B cell (primary cell): Measurements from ENCODE around the gene FAM107B. TPM values are rescaled to one million over a fixed set of nuclear protein-coding genes. Genes with fewer than 3 reads are reported as not detected.
"Not testable (repeated sequence)": the region's sequence is repeated elsewhere in the genome, so short reads cannot be mapped to it uniquely, and the experiment has no call there.

Experiments
- ATAC-seq: fragments of 200-7000 bp; cut with Tn5 transposase; one replicate; pipeline ENCODE4 v1.10.0; 2021; ENCODE audit warnings: low read depth, mild to moderate bottlenecking, moderate number of reproducible peaks, moderate library complexity
- CTCF ChIA-PET: fragments of 350-600 bp; sonication (Branson Sonifier 250); formaldehyde crosslinking; loops from one replicate; lab custom pipeline; 2021; ENCODE audit warnings: antibody characterized with exemption, inconsistent platforms; lab: Charles Lee
- POLR2A ChIA-PET: fragments of 350-600 bp; sonication (Branson Sonifier 250); formaldehyde crosslinking; loops from one replicate; lab custom pipeline; 2021; ENCODE audit warnings: antibody characterized with exemption; lab: Charles Lee
- DNase-seq: peaks from one replicate; pipeline ENCODE4 v3.0.0; 2013
- H2AFZ ChIP-seq: 2 replicates; pipeline ENCODE4 v1.6.1; 2012; ENCODE audit warnings: mild to moderate bottlenecking, low read depth, low read length; ENCODE audit not compliant: insufficient read depth, poor library complexity, severe bottlenecking
- H3K27ac ChIP-seq, 2 donors: 1 replicate in 1 of 2; 2 replicates in 1 of 2; pipeline ENCODE4 v1.5.1; 2012 to 2013; ENCODE audit warnings: low read length in 2 of 2, mild to moderate bottlenecking in 2 of 2, moderate library complexity in 1 of 2
- H3K27me3 ChIP-seq, 4 experiments: fragments of 200-600 bp in 1 of 4; sonication (generic) in 1 of 4; replicated peaks in 1 of 4; 1 replicate in 2 of 4; 2 replicates in 2 of 4; pipeline versions ENCODE4 v1.6.1 to v1.7.0; 2013 to 2016; ENCODE audit warnings: low read length in 3 of 4, mild to moderate bottlenecking in 2 of 4, mixed read lengths in 1 of 4, moderate library complexity in 1 of 4; ENCODE audit not compliant: insufficient read depth in 4 of 4, control insufficient read depth in 3 of 4; ENCODE audit errors: control extremely low read depth in 1 of 4
- H3K36me3 ChIP-seq, 2 experiments: replicated peaks in 1 of 2; 1 replicate in 1 of 2; 2 replicates in 1 of 2; pipeline versions ENCODE4 v1.6.1 to v1.7.1; 2013; ENCODE audit warnings: low read length in 1 of 2; ENCODE audit not compliant: insufficient read depth in 2 of 2, control insufficient read depth in 1 of 2; ENCODE audit errors: control extremely low read depth in 1 of 2, extremely low read depth in 1 of 2
- H3K4me1 ChIP-seq, 2 donors: fragments of 200-600 bp in 1 of 2; sonication (generic) in 1 of 2; 1 replicate in 1 of 2; 2 replicates in 1 of 2; pipeline versions ENCODE4 v1.5.1 to v1.6.1; 2013 to 2017; ENCODE audit warnings: low read length in 2 of 2; ENCODE audit not compliant: control insufficient read depth in 2 of 2, insufficient read depth in 2 of 2
- H3K4me2 ChIP-seq: replicated peaks from 2 replicates; pipeline ENCODE3; 2012; ENCODE audit warnings: mild to moderate bottlenecking, low read depth, low read length; ENCODE audit not compliant: poor library complexity, severe bottlenecking
- H3K4me3 ChIP-seq, 5 experiments: fragments of 200-600 bp in 1 of 5; sonication (generic) in 1 of 5; 1 replicate in 3 of 5; 2 replicates in 2 of 5; pipeline versions ENCODE4 v1.5.1 to v1.7.0; 2011 to 2016; ENCODE audit warnings: low read length in 4 of 5, mild to moderate bottlenecking in 4 of 5, low read depth in 2 of 5, control low read depth in 1 of 5, moderate library complexity in 1 of 5; ENCODE audit not compliant: insufficient read depth in 1 of 5; ENCODE audit errors: control extremely low read depth in 1 of 5, extremely low read depth in 1 of 5
- H3K79me2 ChIP-seq: fragments of 200-600 bp; sonication (generic); one replicate; pipeline ENCODE4 v1.6.0; 2016; ENCODE audit warnings: low read length; ENCODE audit not compliant: control insufficient read depth, insufficient read depth
- H3K9ac ChIP-seq: fragments of 200-600 bp; sonication (generic); 2 replicates; pipeline ENCODE4 v1.6.1; 2017; ENCODE audit warnings: mild to moderate bottlenecking, low read length, moderate library complexity
- H3K9me3 ChIP-seq, 3 donors: one replicate each; pipeline versions ENCODE4 v1.6.1 to v1.7.1; 2013; ENCODE audit warnings: low read length in 2 of 3; ENCODE audit not compliant: control insufficient read depth in 2 of 3, insufficient read depth in 1 of 3; ENCODE audit errors: control extremely low read depth in 1 of 3
- H4K20me1 ChIP-seq: 2 replicates; pipeline ENCODE4 v1.6.0; 2012; ENCODE audit warnings: mild to moderate bottlenecking, low read length; ENCODE audit not compliant: insufficient read depth, control insufficient read depth, poor library complexity, severe bottlenecking
- H3K27ac Mint-ChIP-seq: one replicate; pipeline ENCODE4 v1.8.0; 2021; ENCODE audit warnings: mixed read lengths
- H3K27me3 Mint-ChIP-seq: one replicate; pipeline ENCODE4 v1.8.0; 2021; ENCODE audit warnings: mixed read lengths
- H3K4me1 Mint-ChIP-seq: one replicate; pipeline ENCODE4 v1.8.0; 2021; ENCODE audit warnings: mixed read lengths
- H3K4me3 Mint-ChIP-seq: one replicate; pipeline ENCODE4 v1.8.0; 2021; ENCODE audit warnings: mixed read lengths
- H3K9me3 Mint-ChIP-seq: one replicate; pipeline ENCODE4 v1.8.0; 2022; ENCODE audit warnings: mixed read lengths; ENCODE audit not compliant: insufficient read depth
- EZH2 ChIP-seq: IDR thresholded peaks from 2 replicates; pipeline ENCODE4 v1.6.1; 2012; ENCODE audit warnings: borderline replicate concordance, low read depth, mild to moderate bottlenecking, moderate library complexity, low read length; ENCODE audit not compliant: insufficient read depth, poor library complexity, severe bottlenecking
- WGBS: methylation state at CpG from one replicate; pipeline ENCODE4 v1.1.5; 2013; ENCODE audit warnings: missing lambda C conversion rate; ENCODE audit not compliant: insufficient coverage; 5-methylcytosine and 5-hydroxymethylcytosine counted together
- intact Hi-C: fragments of 100-400 bp; cut with micrococcal nuclease; formaldehyde crosslinking; loops from one replicate; pipeline ENCODE4 v1.10.0; 2022
- polyA plus RNA-seq: library from polyadenylated mRNA; depleted of rRNA; stranded (reverse); fragments of >200 nt; gene quantifications from 2 replicates; pipeline ENCODE4 v1.2.3, GENCODE V29; 2012
- total RNA-seq, 2 donors: library from RNA; stranded (reverse); fragments of 120-200 nt in 1 of 2; gene quantifications; 1 replicate in 1 of 2; 2 replicates in 1 of 2; pipeline versions ENCODE4 v1.2.3 to v1.2.4, GENCODE V29; 2013 to 2022
- TF ChIP-seq, protein P1 (sequence below): fragments of 200-600 bp; IDR thresholded peaks from one replicate; pipeline ENCODE4 v1.8.0; 2022; ENCODE audit warnings: antibody characterized with exemption, mild to moderate bottlenecking

FAM107B gene
- total and polyA plus RNA-seq, 2 donors (not counting 1 experiment from before 2014, with no cell fraction given), result 31.9 to 318 TPM

- DNase-seq (no peak), ATAC-seq (no peak)
- ChIA-PET CTCF (no interaction called here), POLR2A (interaction anchor here (0.9 kb wide), 1 partner anchor 42 kb away, joined by 4 read pairs; no protein-coding TSS in a partner anchor)
- H3K79me2 ChIP-seq, result peaks cover 100% of the 10 kb centered on the region
- H3K27me3 ChIP-seq, result no peaks in the 10 kb centered on the region
- TF ChIP-seq, protein P1, sequence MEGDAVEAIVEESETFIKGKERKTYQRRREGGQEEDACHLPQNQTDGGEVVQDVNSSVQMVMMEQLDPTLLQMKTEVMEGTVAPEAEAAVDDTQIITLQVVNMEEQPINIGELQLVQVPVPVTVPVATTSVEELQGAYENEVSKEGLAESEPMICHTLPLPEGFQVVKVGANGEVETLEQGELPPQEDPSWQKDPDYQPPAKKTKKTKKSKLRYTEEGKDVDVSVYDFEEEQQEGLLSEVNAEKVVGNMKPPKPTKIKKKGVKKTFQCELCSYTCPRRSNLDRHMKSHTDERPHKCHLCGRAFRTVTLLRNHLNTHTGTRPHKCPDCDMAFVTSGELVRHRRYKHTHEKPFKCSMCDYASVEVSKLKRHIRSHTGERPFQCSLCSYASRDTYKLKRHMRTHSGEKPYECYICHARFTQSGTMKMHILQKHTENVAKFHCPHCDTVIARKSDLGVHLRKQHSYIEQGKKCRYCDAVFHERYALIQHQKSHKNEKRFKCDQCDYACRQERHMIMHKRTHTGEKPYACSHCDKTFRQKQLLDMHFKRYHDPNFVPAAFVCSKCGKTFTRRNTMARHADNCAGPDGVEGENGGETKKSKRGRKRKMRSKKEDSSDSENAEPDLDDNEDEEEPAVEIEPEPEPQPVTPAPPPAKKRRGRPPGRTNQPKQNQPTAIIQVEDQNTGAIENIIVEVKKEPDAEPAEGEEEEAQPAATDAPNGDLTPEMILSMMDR, result no peak
- TF ChIP-seq EZH2, result no peak
- peaks cover 77% of the 10 kb centered on the region for H4K20me1 ChIP-seq
- H3K27ac Mint-ChIP-seq, result no peak overlapping the region
- H3K9me3 ChIP-seq, result no peaks in the 10 kb centered on the region
- H3K27ac ChIP-seq, result no peak overlapping the region
- no peaks in the 10 kb centered on the region for H3K9me3 Mint-ChIP-seq
- no peak overlapping the region for H3K4me3 Mint-ChIP-seq
- no peak overlapping the region for H3K4me3 ChIP-seq
- H3K36me3 ChIP-seq, result peaks cover 5 to 72% of the 10 kb centered on the region in 2 experiments
- H3K4me1 Mint-ChIP-seq, result peaks cover 76% of the 10 kb centered on the region
- no peak overlapping the region for H2AFZ ChIP-seq
- no peak overlapping the region for H3K9ac ChIP-seq
- intact Hi-C loops, result no loop called here
- no peak overlapping the region for H3K4me2 ChIP-seq
- 100% methylated on average over 2 of the region's 5 CpGs for WGBS
- no peaks in the 10 kb centered on the region for H3K27me3 Mint-ChIP-seq
- peaks cover 29 to 40% of the 10 kb centered on the region in 2 donors for H3K4me1 ChIP-seq
Measured at GRCh38 chr10:14592026-14592425, 182.7 kb downstream of the FAM107B start.

- POLR2A ChIA-PET, H2AFZ ChIP-seq, H3K27me3 ChIP-seq, H3K27me3 Mint-ChIP-seq, H3K27ac Mint-ChIP-seq, ATAC-seq, H3K4me3 ChIP-seq, H3K9me3 Mint-ChIP-seq, DNase-seq, H3K9ac ChIP-seq, H3K9me3 ChIP-seq: not testable (repeated sequence)
- peaks cover 60 to 66% of the 10 kb centered on the region in 2 donors for H3K4me1 ChIP-seq
- intact Hi-C loops, result loop anchor here (1.0 kb wide), 1 partner anchor 13 kb away; no protein-coding TSS in a partner anchor
- peaks cover 83% of the 10 kb centered on the region for H3K4me1 Mint-ChIP-seq
- H3K27ac ChIP-seq, result peak overlapping the region; percentile 14 to 70
- H4K20me1 ChIP-seq, result peaks cover 81% of the 10 kb centered on the region
- CTCF ChIA-PET, result interaction anchor here (0.6 to 1.6 kb wide), 4 partner anchors 36 to 236 kb away, joined by 3 to 8 read pairs (median 4); no protein-coding TSS in a partner anchor
- peak overlapping the region; percentile 61 for H3K4me2 ChIP-seq
- 80% methylated on average over 1 of the region's 6 CpGs for WGBS
- H3K79me2 ChIP-seq, result peaks cover 100% of the 10 kb centered on the region
- peak overlapping the region; percentile 49 for H3K4me3 Mint-ChIP-seq
- peaks cover 5 to 55% of the 10 kb centered on the region in 2 experiments for H3K36me3 ChIP-seq
Measured at GRCh38 chr10:14588938-14589294, 185.8 kb downstream of the FAM107B start.
